Measurements from ENCODE around the gene IL18.
"Not testable (repeated sequence)": the region's sequence is repeated elsewhere in the genome, so short reads cannot be mapped to it uniquely, and the experiment has no call there.

Gene IL18

GRCh38 chr11:112163875-112164685 lies at the start of gene IL18:
Gene IL18, minus strand, starts transcription at chr11:112164094. Its CDS starts 9,041 bp downstream, at chr11:112155053.
- no peak within 1 kb of the TSS for H3K4me3 ChIP-seq (ENCODE audit: low read length)
- no peak for TF ChIP-seq ZNF274 (IDR thresholded peaks at IDR 0.05; ENCODE audit: low read depth, low read length)

GRCh38 chr11:112212710-112213109 lies 48.8 kb upstream of the IL18 start:
- no peak for TF ChIP-seq ZNF274 (IDR thresholded peaks at IDR 0.05; ENCODE audit: low read depth, low read length)
- no peak overlapping the region for H3K4me3 ChIP-seq (ENCODE audit: low read length)

- TF ChIP-seq ZNF274 (IDR thresholded peaks at IDR 0.05; ENCODE audit: low read depth, low read length), result no peak
- no peak overlapping the region for H3K4me3 ChIP-seq (ENCODE audit: low read length)
Observed at GRCh38 chr11:112212290-112212689, 48.4 kb upstream of the IL18 start.

- TF ChIP-seq ZNF274 (IDR thresholded peaks at IDR 0.05; ENCODE audit: low read depth, low read length), result no peak
- H3K4me3 ChIP-seq (ENCODE audit: low read length), result no peak overlapping the region
Observed at GRCh38 chr11:112211536-112211935, 47.6 kb upstream of the IL18 start.

GRCh38 chr11:112210890-112211289 lies 47.0 kb upstream of the IL18 start:
- TF ChIP-seq ZNF274 (IDR thresholded peaks at IDR 0.05; ENCODE audit: low read depth, low read length), result no peak
- no peak overlapping the region for H3K4me3 ChIP-seq (ENCODE audit: low read length)

- no peak for TF ChIP-seq ZNF274 (IDR thresholded peaks at IDR 0.05; ENCODE audit: low read depth, low read length)
- no peak overlapping the region for H3K4me3 ChIP-seq (ENCODE audit: low read length)
Observed at GRCh38 chr11:112206071-112206470, 42.2 kb upstream of the IL18 start.

GRCh38 chr11:112200252-112200651 lies 36.4 kb upstream of the IL18 start:
- H3K4me3 ChIP-seq (ENCODE audit: low read length), result no peak overlapping the region
- no peak for TF ChIP-seq ZNF274 (IDR thresholded peaks at IDR 0.05; ENCODE audit: low read depth, low read length)

GRCh38 chr11:112199101-112199500 lies 35.2 kb upstream of the IL18 start:
- H3K4me3 ChIP-seq (ENCODE audit: low read length), result not testable (repeated sequence)

GRCh38 chr11:112196519-112197087 lies 32.7 kb upstream of the IL18 start:
- no peak overlapping the region for H3K4me3 ChIP-seq (ENCODE audit: low read length)
- TF ChIP-seq ZNF274 (IDR thresholded peaks at IDR 0.05; ENCODE audit: low read depth, low read length), result no peak

- no peak overlapping the region for H3K4me3 ChIP-seq (ENCODE audit: low read length)
- no peak for TF ChIP-seq ZNF274 (IDR thresholded peaks at IDR 0.05; ENCODE audit: low read depth, low read length)
Observed at GRCh38 chr11:112195951-112196351, 32.1 kb upstream of the IL18 start.

- H3K4me3 ChIP-seq (ENCODE audit: low read length), result not testable (repeated sequence)
Observed at GRCh38 chr11:112195113-112195512, 31.2 kb upstream of the IL18 start.

GRCh38 chr11:112186304-112186703 lies 22.4 kb upstream of the IL18 start:
- H3K4me3 ChIP-seq (ENCODE audit: low read length), result no peak overlapping the region
- no peak for TF ChIP-seq ZNF274 (IDR thresholded peaks at IDR 0.05; ENCODE audit: low read depth, low read length)

- no peak overlapping the region for H3K4me3 ChIP-seq (ENCODE audit: low read length)
- no peak for TF ChIP-seq ZNF274 (IDR thresholded peaks at IDR 0.05; ENCODE audit: low read depth, low read length)
Observed at GRCh38 chr11:112185883-112186282, 22.0 kb upstream of the IL18 start.

- no peak for TF ChIP-seq ZNF274 (IDR thresholded peaks at IDR 0.05; ENCODE audit: low read depth, low read length)
Observed at GRCh38 chr11:112182867-112183266, 19.0 kb upstream of the IL18 start.

GRCh38 chr11:112179601-112180000 lies 15.7 kb upstream of the IL18 start:
- TF ChIP-seq ZNF274 (IDR thresholded peaks at IDR 0.05; ENCODE audit: low read depth, low read length), result no peak
- H3K4me3 ChIP-seq (ENCODE audit: low read length), result no peak overlapping the region

More at GRCh38 chr11:112182867-112183266, 19.0 kb upstream of the IL18 start:
- H3K4me3 ChIP-seq (ENCODE audit: low read length), result no peak overlapping the region

Measured in GM08714 (cell line).